H7 (cell line): ENCODE data around the gene MOB2. TPM values are rescaled to one million over a fixed set of nuclear protein-coding genes. Genes with fewer than 3 reads are reported as not detected.
"Not testable (repeated sequence)": the region's sequence is repeated elsewhere in the genome, so short reads cannot be mapped to it uniquely, and the experiment has no call there.

Experiments
- DNase-seq: peaks from one replicate; pipeline ENCODE4 v3.0.0; 2012
- H3K27me3 ChIP-seq: 2 replicates; pipeline ENCODE4 v1.6.0; 2011; ENCODE audit warnings: mild to moderate bottlenecking, low read length; ENCODE audit not compliant: control insufficient read depth, insufficient read depth
- H3K36me3 ChIP-seq: replicated peaks from 2 replicates; pipeline ENCODE4 v1.5.1; 2011; ENCODE audit warnings: low read length; ENCODE audit not compliant: control insufficient read depth, insufficient read depth
- H3K4me3 ChIP-seq: 2 replicates; pipeline ENCODE4 v1.5.1; 2011; ENCODE audit warnings: low read depth, mild to moderate bottlenecking, control low read depth, low read length, moderate library complexity; ENCODE audit not compliant: insufficient read depth
- total RNA-seq: library from RNA; depleted of rRNA; stranded (reverse); fragments of >200 nt; shearing (Covaris generic); gene quantifications from 2 replicates; pipeline ENCODE4 v1.2.3, GENCODE V29; 2014

The MOB2 gene
- total RNA-seq, 1 experiment from 2014 or later = 20.2 TPM

- no peaks in the 10 kb centered on the region for H3K36me3 ChIP-seq
- no peak overlapping the region for H3K4me3 ChIP-seq
- DNase-seq = peak; percentile 82
- no peaks in the 10 kb centered on the region for H3K27me3 ChIP-seq
Measured at GRCh38 chr11:1437500-1437899, 49.1 kb downstream of the MOB2 start.

DNA sequence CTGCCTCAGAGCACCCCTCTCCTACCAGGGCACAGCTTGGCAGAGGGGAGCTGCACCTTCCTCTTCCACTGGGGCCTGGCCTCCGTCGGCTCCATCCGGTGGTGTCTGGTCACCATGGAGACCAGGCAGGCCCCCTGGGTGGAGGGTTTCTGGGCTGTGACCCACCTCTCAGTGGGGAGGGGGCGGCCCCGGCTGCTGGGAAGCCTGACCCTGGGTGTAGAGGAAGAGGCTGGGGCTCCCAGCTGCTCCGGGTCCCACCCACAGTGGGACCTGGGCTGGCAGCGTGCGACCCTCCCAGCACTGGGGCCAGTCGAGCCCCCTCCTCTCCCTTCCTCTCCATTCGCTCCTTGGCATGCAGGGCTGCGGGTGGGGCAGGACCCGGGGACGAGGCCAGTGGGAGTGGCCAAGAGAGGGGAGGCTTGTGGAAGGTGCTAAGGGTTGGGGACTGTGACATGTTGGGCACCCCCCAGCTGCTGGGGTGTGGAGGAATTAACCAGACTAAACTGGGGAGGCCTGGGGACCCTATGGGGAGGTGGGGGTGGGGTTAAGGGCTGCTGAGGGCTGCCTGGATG lies 50.0 kb downstream of the MOB2 start:
- Histone ChIP-seq H3K36me3 (no peaks in the 10 kb centered on the region), H3K27me3 (no peaks in the 10 kb centered on the region), H3K4me3 (no peak overlapping the region)
- DNase-seq = peak; percentile 91

DNA sequence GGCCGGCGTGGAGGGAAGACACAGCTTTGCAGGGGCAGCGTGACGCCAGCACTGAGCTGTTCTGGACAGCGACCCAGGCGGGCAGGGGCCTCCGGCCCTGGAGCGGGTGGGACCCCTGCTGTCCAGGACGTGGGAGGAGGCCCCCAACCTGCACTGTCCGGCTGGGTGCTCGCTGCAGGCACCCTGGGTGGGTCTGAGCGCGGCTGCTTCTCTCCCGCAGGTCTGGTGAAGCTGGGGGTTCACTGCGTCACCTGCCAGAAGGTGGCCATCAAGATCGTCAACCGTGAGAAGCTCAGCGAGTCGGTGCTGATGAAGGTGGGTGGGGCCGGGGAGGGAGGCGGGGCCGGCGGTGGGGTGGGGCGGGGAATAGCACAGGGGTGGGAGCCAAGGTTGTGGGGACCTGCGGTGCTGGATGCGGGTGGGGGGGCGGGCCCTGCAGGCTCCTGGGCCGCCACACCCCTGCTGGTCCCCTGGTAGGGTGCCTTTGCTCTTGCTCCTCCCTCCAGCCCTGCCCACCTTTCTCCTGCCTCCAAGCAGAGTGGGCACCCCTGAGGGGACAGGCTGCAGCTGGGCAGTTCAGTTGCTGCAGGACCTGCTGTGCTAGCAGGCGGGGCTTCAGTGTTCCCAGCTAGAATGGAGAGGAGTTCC lies 50.6 kb downstream of the MOB2 start:
- no peaks in the 10 kb centered on the region for H3K27me3 ChIP-seq
- H3K4me3 ChIP-seq = no peak overlapping the region
- DNase-seq = peak; percentile 98
- H3K36me3 ChIP-seq = no peaks in the 10 kb centered on the region

- not testable (repeated sequence) for H3K36me3 ChIP-seq, H3K27me3 ChIP-seq, H3K4me3 ChIP-seq, DNase-seq
Measured at GRCh38 chr11:1435479-1435819, 51.1 kb downstream of the MOB2 start.

GRCh38 chr11:1433977-1434640 lies 52.5 kb downstream of the MOB2 start:
- H3K36me3 ChIP-seq = no peaks in the 10 kb centered on the region
- H3K27me3 ChIP-seq = no peaks in the 10 kb centered on the region
- no peak for DNase-seq
- H3K4me3 ChIP-seq = no peak overlapping the region

DNA sequence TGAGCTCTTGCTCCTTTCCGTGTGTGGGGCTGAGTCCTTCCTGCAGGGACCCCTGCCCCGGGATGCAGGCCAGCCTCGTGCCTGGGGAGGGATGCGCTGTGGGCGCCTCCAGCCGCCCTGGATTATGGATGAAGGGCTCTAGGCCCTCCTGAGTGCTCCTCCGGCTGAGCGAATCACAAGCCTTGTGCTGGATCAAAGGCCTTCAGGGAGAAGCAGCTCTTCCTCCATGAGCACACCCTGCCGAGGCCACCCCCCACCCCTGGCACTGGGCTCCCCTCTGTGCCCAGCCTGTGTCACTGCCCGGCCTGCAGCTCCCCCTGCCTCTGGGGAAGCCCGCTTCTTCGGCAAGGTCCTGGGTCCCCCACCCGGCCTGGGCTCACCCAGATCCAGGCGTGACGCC lies 53.0 kb downstream of the MOB2 start:
- H3K4me3 ChIP-seq = no peak overlapping the region
- no peaks in the 10 kb centered on the region for H3K36me3 ChIP-seq
- H3K27me3 ChIP-seq = no peaks in the 10 kb centered on the region
- no peak for DNase-seq

- no peaks in the 10 kb centered on the region for H3K27me3 ChIP-seq
- H3K36me3 ChIP-seq = no peaks in the 10 kb centered on the region
- no peak overlapping the region for H3K4me3 ChIP-seq
- no peak for DNase-seq
Measured at GRCh38 chr11:1428762-1429316, 57.7 kb downstream of the MOB2 start.

DNA sequence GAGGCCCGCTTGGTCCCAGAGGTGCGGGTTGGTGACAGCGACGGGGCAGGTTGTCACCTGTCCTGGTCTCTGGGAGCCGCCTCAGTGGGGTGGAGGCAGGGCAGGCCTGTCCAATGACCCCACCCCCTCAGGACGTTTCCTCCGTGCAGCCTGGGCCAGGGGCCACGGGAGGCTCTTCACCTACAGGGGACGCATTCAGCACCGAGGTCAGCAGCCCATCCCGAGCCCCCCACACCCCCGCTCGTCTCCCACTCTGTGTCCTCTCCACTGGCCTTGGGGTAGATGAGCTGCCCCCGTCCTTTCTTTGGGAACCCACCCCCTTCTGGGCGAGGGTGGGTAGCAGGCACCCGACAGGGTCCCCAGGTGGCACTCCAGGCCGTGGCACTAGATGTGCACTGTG lies 61.1 kb downstream of the MOB2 start:
- DNase-seq = no peak
- Histone ChIP-seq H3K27me3 (no peaks in the 10 kb centered on the region), H3K4me3 (no peak overlapping the region), H3K36me3 (no peaks in the 10 kb centered on the region)

DNA sequence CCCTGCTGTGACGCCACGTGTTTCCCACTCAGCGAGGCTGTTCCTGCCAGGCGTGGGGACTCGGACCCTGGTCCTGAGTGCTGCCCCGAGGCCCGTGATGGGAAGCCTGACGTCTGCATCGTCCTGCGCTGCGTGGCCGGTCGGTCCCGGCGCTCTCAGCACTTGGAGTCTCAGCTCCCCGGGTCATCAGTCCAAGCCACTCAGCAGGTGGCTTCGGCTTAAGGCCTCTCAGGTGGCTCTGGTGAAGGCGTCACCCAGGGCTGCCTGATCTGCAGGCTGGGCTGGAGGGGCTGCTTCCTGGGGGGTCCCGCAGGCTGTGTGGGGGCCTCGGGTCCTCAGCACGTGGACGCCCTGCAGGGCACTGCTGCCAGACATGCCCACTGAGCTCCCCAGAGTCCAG lies 61.6 kb downstream of the MOB2 start:
- Histone ChIP-seq H3K36me3 (no peaks in the 10 kb centered on the region), H3K4me3 (no peak overlapping the region), H3K27me3 (no peaks in the 10 kb centered on the region)
- no peak for DNase-seq

DNA sequence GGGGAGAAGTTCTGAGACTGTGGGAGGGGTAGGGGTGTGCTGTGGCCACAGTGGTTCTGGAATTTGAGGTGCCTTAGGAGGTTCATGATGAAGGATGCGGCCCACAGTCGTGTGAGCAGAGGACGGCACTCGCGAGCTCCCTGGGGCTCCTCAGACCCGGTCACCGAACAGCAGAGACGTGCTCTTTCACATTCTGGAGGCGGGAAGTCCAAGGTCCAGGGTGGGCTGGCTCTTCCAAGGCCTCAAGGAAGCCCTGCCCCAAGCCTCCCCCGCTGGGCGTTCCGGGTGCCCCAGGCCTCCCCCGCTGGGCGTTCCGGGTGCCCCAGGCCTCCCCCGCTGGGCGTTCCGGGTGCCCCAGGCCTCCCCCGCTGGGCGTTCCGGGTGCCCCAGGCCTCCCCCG lies 63.2 kb downstream of the MOB2 start:
- H3K27me3 ChIP-seq, H3K4me3 ChIP-seq, H3K36me3 ChIP-seq, DNase-seq: not testable (repeated sequence)

- no peaks in the 10 kb centered on the region for H3K36me3 ChIP-seq
- no peak for DNase-seq
- no peaks in the 10 kb centered on the region for H3K27me3 ChIP-seq
- no peak overlapping the region for H3K4me3 ChIP-seq
Measured at GRCh38 chr11:1422981-1423380, 63.6 kb downstream of the MOB2 start.

DNA sequence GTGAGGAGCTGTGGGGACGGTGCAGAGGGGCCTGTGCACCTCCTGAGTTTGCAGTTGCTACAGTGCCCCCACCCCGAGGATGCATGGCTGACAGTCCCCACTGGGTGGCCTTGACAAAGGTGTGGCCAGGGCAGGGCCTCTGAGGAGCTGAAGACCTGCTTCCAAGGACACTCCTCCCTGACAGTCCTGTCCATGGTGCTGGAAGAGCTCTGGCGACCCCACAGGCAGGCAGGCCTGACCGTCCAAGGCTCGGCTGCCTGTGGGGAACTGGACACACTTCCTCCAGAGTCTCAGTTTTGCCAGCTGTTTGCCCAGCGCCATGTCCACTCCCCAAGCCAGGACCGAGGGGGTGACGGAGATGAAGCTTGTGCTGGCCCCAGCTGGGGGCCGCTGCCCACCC lies 64.1 kb downstream of the MOB2 start:
- H3K36me3 ChIP-seq = no peaks in the 10 kb centered on the region
- H3K27me3 ChIP-seq = no peaks in the 10 kb centered on the region
- DNase-seq = peak; percentile 87
- no peak overlapping the region for H3K4me3 ChIP-seq

DNA sequence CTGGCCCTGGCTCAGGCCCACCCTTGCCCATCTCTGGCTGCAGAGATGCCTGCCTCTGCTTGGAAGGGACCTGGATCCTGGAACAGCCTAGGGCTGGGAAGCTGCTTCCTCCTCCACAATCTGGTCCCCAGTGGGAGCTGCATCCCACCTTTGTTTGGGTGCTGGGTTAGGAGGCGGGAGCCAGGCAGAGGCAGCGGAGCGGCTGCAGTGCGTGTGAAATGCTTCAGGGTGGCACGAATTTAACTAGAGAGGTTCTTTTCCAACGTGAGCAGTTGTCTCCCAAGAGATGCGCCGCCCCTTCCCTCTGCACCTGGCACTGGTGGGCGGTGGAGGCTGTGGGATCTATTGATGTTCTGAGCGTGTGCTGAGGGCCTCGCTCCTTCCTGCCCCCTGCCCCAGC lies 65.3 kb downstream of the MOB2 start:
- H3K4me3 ChIP-seq = no peak overlapping the region
- no peak for DNase-seq
- H3K36me3 ChIP-seq = no peaks in the 10 kb centered on the region
- H3K27me3 ChIP-seq = no peaks in the 10 kb centered on the region

DNA sequence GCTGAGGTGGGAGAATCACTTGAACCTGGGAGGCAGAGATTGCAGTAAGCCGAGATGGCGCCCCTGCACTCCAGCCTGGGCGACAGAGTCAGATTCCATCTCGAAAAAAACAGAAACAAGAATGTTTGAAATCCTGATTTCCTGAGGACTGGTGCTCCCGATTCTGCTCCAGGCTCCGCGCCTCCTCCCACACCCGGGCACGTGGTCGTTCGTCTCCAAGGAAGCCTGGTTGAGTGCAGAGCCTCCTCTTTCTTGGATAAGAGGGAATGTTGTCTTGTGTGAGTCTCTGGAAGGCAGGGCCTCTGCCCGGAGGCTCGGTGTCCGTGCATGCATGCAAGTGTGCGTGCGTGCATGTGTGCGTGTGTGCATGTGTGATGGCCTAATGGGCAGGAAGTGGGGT lies 66.8 kb downstream of the MOB2 start:
- H3K4me3 ChIP-seq = no peak overlapping the region

More for the DNA sequence above, 66.8 kb downstream of the MOB2 start:
- DNase-seq = no peak
- Histone ChIP-seq H3K36me3 (no peaks in the 10 kb centered on the region; the same call in 1 of the 2 replicates), H3K27me3 (no peaks in the 10 kb centered on the region)
